ENCODE measurements around the gene RFLNA.

DNA sequence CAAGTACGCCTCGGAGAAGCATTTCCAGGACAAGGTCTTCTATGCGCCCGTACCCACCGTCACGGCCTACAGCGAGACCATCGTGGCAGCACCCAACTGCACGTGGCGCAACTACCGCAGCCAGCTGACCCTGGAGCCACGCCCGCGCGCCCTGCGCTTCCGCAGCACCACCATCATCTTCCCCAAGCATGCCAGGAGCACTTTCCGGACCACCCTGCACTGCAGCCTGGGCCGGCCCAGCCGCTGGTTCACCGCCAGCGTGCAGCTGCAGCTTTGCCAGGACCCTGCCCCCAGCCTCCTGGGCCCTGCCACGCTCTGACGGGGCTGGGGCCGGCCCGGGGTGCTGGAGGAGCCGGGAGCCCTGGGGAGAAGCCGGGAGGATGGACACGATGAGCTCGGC is 19.3 kb downstream of the RFLNA start:
- TF ChIP-seq CTCF (IDR thresholded peaks at IDR 0.05) (no peak), POLR2A (IDR thresholded peaks at IDR 0.05) (no peak)

All from lower leg skin (tissue), 3 donors.